Measurements from ENCODE around the gene ZNF784.

DNA sequence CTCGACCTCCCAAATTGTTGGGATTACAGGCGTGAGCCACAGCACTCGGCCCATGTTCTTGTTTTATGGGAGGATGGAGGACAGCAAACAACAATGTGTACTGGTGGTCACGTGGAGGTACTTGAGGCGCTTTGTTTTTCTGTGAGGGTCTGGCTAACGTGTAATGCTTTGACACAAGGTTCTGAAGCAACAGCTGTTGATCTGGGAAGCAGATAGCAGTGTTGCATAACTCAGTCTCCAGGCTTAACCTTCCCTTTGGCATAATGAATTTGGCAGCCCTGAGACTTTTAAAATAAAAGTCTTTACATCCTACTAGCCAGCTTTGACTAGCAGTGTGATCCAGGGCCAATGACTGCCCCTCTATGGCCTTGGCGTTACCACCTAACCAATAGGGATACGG, 9.5 kb upstream of the ZNF784 start:
- TF ChIP-seq GATA3 (IDR thresholded peaks at IDR 0.05; ENCODE audit: low read depth, low read length) (no peak), GATA2 (IDR thresholded peaks at IDR 0.05; ENCODE audit: low read depth, low read length) (no peak; the same call in 1 of the 2 replicates)

All from SH-SY5Y (cell line).